ENCODE measurements around the gene CCDC185.

Gene CCDC185

DNA sequence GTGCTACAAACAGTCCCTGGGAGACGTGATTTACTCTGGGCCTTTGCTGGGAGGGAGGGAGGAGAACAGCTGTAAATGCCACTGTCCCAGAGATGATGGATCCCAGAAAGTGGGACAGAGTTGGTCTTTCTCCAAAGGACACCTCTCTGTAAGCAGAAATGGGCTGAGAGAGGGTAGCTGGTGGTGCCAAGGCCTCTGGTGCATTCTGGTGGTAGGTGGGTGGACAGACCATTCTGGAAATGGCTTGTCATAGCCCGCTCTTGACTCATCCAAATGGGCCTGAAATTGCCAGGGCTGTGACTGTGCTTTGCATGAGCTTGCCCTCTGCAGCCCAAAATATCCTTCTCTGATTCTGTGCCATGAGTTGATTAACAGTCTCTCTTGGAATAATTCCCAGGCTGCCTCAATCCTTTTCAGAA lies 36.1 kb downstream of the CCDC185 start:
- DNase-seq (ENCODE audit: insufficient read length, low spot score) (no peak), FAIRE-seq (no peak)

DNA sequence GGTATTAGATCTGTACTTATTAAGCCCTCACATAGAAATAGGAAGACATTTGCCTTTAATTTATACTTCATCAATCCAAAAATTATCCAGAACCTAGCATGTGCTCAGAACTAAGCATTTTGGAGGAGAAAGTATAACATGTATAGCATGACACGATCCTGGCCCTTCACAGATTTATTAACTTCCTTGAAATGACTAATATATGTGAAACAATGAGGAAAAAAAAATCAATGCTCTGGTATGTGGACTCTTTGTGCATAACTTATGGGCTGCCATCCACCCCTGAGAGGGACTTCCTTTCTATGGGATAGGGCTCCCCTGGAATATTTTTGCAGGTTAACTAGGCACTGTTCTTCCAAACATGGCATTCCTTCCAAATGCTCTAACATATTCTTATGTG lies 36.6 kb downstream of the CCDC185 start:
- DNase-seq (ENCODE audit: insufficient read length, low spot score) (no peak), FAIRE-seq (no peak)

DNA sequence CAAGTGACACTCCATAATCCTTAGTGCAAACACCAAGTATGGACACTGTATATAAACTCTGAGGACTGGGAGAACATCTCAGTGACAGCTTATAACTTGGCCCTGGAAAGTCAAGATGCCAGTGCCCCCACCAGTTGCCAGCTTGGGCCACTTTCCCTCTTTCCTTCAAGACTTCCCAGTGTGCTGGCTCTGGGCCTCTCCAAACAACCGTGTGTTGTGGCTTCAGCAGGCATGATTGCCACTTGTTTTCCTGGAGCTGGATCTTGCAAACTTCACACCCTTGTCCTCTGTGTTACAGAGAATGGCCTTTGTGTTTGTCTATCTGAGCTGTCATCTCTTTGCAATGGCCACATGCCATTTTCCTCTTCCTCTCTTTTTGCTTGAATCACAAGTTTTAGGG lies 37.0 kb downstream of the CCDC185 start:
- FAIRE-seq (no peak), DNase-seq (ENCODE audit: insufficient read length, low spot score) (no peak)

DNA sequence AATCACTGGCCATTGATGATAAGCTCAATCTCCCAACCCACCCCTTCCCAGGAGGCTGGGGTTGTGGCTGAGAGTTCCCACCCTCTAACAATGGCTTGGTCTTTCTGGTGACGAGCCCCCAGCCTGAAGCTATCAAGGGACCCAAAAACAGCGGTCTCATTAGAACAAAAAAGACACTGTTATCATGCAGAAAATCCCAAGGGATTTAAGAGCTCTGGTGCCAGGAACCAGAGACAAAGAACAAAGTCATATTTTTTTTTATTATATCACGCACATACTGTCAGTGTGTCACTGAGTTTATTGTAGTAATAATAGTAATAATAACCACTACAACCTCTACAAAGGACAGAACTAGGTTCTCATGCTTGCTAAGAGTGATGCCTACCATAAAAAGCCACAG lies 43.9 kb downstream of the CCDC185 start:
- no peak for FAIRE-seq
- DNase-seq (ENCODE audit: insufficient read length, low spot score) = no peak

DNA sequence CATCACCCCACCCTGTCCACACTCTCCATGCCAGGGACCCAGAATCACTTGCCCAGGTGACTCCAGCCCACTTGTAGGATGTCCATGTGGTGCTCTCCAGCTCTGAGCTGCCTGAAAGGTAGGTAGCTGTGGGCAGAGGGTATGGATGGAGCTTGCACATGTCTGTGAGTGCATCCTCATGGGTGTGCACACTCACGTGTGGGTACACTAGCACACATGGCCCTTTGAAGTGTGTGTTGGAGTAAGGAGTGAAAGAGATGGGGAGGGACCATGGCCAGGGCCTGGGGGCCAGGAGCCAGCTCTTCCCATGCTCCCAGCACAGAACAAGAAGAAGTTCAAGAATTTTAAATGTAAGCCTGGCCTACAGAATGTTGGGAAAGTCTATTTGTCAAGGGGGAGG lies 50.2 kb downstream of the CCDC185 start:
- no peak for DNase-seq (ENCODE audit: insufficient read length, low spot score)
- no peak for FAIRE-seq

DNA sequence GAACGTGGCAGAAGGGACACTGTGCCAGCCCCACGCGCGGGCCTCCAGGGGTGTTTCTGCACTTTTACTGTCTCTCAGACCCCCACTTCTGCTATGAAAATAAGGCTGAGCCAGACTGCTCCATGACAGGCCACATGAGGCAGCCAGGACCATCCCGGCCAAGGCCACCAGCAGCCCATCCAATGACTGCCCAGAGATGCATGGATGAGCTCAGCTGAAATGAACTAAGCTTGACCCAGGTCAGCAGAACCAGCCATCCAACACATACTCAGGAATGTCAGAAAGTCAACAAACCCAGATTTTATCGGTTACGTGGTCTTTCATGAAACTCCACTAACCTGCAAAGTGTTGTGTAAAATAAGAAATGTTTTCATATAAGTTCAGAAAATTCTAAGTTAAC lies 51.2 kb downstream of the CCDC185 start:
- FAIRE-seq = no peak
- DNase-seq (ENCODE audit: insufficient read length, low spot score) = no peak
